Body of pancreas (tissue), 4 donors: ENCODE results near the gene HMG20A.

Experiments used
- POLR2A ChIP-seq, 3 donors: fragments of 450-650 bp; IDR thresholded peaks; one replicate each; pipeline ENCODE4 v1.6.1; 2016; ENCODE audit warnings: antibody characterized with exemption in 3 of 3, mild to moderate bottlenecking in 2 of 3
- TF ChIP-seq, protein P1 (sequence below), 7 experiments: fragments of 450-650 bp in 4 of 7; fragments of 200-600 bp in 3 of 7; sonication (generic) in 3 of 7; IDR thresholded peaks; one replicate each; pipeline ENCODE4 v1.5.1; 2016 to 2019; ENCODE audit warnings: antibody characterized with exemption in 7 of 7

DNA sequence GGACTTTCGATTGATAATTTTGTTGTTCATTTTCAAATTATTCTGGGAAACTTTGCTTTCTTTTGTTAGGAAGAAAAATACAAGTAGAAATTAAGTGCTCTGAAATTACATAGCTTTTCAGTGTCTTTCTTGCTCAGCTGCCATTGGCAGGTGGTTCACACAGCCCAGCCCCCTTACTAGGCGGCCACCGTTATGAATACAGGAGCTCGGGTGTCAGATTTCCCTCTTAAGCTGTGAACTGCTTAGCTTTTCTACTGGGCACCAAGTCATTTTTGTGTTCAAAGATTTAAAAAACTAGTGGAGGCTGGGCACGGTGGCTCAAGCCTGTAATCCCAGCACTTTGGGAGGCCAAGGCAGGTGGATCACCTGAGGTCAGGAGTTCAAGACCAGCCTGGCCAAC, 55.2 kb downstream of the HMG20A start:
- TF ChIP-seq POLR2A (IDR thresholded peaks at IDR 0.05) = no peak
- TF ChIP-seq, protein P1, sequence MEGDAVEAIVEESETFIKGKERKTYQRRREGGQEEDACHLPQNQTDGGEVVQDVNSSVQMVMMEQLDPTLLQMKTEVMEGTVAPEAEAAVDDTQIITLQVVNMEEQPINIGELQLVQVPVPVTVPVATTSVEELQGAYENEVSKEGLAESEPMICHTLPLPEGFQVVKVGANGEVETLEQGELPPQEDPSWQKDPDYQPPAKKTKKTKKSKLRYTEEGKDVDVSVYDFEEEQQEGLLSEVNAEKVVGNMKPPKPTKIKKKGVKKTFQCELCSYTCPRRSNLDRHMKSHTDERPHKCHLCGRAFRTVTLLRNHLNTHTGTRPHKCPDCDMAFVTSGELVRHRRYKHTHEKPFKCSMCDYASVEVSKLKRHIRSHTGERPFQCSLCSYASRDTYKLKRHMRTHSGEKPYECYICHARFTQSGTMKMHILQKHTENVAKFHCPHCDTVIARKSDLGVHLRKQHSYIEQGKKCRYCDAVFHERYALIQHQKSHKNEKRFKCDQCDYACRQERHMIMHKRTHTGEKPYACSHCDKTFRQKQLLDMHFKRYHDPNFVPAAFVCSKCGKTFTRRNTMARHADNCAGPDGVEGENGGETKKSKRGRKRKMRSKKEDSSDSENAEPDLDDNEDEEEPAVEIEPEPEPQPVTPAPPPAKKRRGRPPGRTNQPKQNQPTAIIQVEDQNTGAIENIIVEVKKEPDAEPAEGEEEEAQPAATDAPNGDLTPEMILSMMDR (IDR thresholded peaks at IDR 0.05) = no peak
